ENCODE results near the gene MAP7D3. TPM values are rescaled to one million over a fixed set of nuclear protein-coding genes. Genes with fewer than 3 reads are reported as not detected.
A peak's percentile ranks its signal among the peaks of the same experiment; 100 is the strongest.
"Not testable (repeated sequence)": the region's sequence is repeated elsewhere in the genome, so short reads cannot be mapped to it uniquely, and the experiment has no call there.

The MAP7D3 gene
- total RNA-seq, 1 donor from 2014 or later: 29.1 TPM

- intact Hi-C loops (cut with micrococcal nuclease); H3K4me3 Mint-ChIP-seq; H3K4me1 Mint-ChIP-seq (ENCODE audit: low read depth); H3K27ac Mint-ChIP-seq; H3K27me3 Mint-ChIP-seq (ENCODE audit: insufficient read depth); DNase-seq (ENCODE audit: low spot score); H3K9me3 Mint-ChIP-seq: not testable (repeated sequence)
- peaks cover 30% of the 10 kb centered on the region for H3K36me3 Mint-ChIP-seq (ENCODE audit: low read depth)
Observed at GRCh38 chrX:136237849-136238248, 13.4 kb downstream of the MAP7D3 start.

DNA sequence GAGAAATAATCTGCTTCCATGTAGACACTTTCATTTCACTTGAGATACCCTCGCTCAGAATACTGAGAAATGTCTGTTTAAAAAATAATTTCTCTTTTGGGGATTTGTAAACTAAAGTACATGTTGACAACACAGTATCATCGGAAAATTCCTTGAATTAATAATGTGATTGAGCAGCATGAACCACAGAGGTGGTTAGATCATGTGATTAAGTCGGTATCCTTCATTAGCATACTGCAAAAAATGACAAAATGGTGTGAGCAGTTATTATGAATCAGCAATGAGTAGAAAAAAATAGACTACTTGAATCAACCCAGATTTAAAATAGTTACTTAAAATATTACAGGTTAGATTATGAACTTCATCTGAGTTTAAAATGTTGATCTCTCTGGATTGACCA lies 14.1 kb downstream of the MAP7D3 start:
- Mint-ChIP-seq H3K4me3 (no peak overlapping the region), H3K27me3 (ENCODE audit: insufficient read depth) (no peaks in the 10 kb centered on the region), H3K36me3 (ENCODE audit: low read depth) (peaks cover 25% of the 10 kb centered on the region), H3K4me1 (ENCODE audit: low read depth) (no peaks in the 10 kb centered on the region), H3K9me3 (no peaks in the 10 kb centered on the region), H3K27ac (no peak overlapping the region)
- no peak for DNase-seq (ENCODE audit: low spot score)
- intact Hi-C loops (cut with micrococcal nuclease): no loop called here

DNA sequence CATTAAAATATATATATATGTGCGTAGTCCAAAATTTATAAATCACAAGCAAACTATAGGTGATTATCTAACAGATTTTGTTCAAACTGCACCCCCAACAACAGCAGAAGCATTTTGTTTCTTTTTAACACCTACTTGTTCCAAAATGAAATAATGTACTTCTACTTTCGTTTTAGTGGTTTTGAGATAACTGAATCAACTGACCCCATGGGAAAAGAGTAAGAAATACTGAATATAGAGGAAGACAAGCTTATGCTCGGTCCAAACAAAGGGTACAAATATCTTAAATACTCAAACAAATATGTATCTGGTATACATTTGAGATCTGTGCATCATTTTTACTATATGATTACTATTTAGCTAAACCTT lies 22.4 kb downstream of the MAP7D3 start:
- Mint-ChIP-seq H3K27ac (no peak overlapping the region), H3K4me1 (ENCODE audit: low read depth) (peaks cover 33% of the 10 kb centered on the region), H3K9me3 (no peaks in the 10 kb centered on the region), H3K36me3 (ENCODE audit: low read depth) (peaks cover 31% of the 10 kb centered on the region), H3K4me3 (peak overlapping the region; percentile 42), H3K27me3 (ENCODE audit: insufficient read depth) (no peaks in the 10 kb centered on the region)
- intact Hi-C loops (cut with micrococcal nuclease): no loop called here
- DNase-seq (ENCODE audit: low spot score): no peak

DNA sequence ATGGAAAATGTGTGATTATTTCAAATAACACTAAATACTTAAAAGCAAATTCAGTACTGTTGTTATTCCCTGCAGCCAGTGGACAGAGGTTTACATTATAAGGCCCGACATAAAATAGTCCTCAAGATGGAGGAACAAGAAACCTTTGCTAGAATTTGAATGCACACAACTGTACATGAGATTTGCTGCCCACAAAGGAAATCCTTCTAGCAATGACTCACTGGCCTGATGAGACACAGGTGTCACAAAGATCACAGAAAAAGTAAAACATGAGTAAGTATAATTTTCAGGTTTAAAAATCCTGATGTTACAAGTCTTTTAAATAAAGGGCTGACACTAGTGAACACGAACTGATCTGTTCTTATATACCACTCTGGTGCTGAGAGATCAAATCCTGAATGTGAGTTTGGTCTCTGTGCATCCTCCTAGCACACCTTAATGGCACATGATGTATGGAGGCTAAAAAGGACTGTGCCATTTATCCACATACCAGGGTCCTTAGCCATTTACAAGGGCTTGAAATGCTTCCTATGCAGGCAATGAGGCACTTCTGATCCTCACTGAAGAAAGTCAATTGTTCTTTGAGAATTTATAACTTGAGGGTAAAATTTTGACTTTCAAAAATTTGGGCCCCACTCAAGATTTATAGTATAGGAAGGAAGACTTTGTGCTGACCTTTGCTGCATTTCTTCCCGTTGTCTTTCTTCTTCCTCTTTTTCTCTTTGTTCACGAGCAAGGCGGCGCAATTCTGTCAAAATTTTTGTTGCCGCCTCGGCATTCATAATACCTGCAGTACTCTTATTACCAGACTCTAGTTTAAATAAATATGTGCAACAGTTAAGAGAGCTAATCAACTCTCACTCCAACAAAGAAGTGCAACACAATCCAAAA lies 23.0 kb downstream of the MAP7D3 start:
- H3K27me3 Mint-ChIP-seq (ENCODE audit: insufficient read depth): no peaks in the 10 kb centered on the region
- DNase-seq (ENCODE audit: low spot score): no peak
- no peak overlapping the region for H3K4me3 Mint-ChIP-seq
- H3K27ac Mint-ChIP-seq: peak overlapping the region; percentile 61
- no peaks in the 10 kb centered on the region for H3K9me3 Mint-ChIP-seq
- intact Hi-C loops (cut with micrococcal nuclease): no loop called here
- peaks cover 30% of the 10 kb centered on the region for H3K36me3 Mint-ChIP-seq (ENCODE audit: low read depth)
- peaks cover 33% of the 10 kb centered on the region for H3K4me1 Mint-ChIP-seq (ENCODE audit: low read depth)

DNA sequence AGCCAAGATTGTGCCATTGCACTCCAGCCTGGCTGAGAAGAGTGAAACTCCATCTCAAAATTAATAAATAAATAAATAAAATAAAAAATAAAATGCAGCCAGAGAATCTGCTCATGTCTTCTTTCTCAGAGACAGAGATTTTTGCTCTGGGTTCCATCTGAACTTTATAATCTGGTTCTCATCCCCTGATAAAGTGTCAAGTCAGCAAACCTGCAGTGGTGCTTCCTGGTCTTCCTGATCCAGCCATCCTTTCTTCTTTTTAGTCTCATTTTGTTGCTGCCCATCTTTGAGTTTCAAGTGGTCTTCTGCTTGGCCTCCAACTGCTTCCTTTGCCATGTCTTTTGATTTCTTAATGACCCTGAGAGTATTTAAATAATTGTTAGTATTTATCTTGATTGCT lies 24.1 kb downstream of the MAP7D3 start:
- no peak overlapping the region for H3K27ac Mint-ChIP-seq
- H3K36me3 Mint-ChIP-seq (ENCODE audit: low read depth): peaks cover 30% of the 10 kb centered on the region
- intact Hi-C loops (cut with micrococcal nuclease): no loop called here

DNA sequence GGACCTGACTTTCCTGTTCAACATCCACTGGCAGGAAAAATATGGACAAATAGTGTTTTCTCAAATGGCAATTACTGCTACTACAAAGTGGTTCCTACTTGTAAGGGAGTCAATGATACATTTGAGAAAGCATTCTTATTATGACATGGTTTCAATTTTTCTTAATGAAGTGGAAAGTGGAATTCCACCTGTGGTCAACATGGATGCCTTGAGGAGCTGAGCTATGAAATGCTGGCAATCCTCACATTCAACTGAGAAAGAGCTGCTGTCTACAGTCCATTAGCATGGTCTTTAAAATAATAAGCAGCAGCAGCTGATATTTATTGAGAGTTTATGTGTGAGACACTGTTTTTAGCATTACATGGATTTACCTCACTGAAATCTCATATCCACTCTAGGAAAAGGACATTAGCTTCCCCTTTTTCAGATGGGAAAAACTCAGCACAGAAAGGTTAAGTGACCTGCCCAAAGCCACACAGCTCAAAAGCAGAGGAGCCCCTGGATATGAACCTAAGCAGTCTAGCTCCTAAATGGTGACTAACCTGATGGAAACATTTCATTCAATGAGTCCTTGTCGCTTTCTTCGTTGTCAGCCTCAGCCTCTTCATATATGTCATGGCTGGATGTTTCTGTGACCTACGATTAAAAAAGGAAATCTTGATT lies 29.2 kb downstream of the MAP7D3 start:
- no peaks in the 10 kb centered on the region for H3K27me3 Mint-ChIP-seq (ENCODE audit: insufficient read depth)
- H3K27ac Mint-ChIP-seq: no peak overlapping the region
- H3K36me3 Mint-ChIP-seq (ENCODE audit: low read depth): peaks cover 33% of the 10 kb centered on the region
- peaks cover 5% of the 10 kb centered on the region for H3K4me1 Mint-ChIP-seq (ENCODE audit: low read depth)
- H3K9me3 Mint-ChIP-seq: no peaks in the 10 kb centered on the region
- no peak overlapping the region for H3K4me3 Mint-ChIP-seq
- intact Hi-C loops (cut with micrococcal nuclease): no loop called here
- no peak for DNase-seq (ENCODE audit: low spot score)

More for the DNA sequence above, 24.1 kb downstream of the MAP7D3 start:
- no peak overlapping the region for H3K4me3 Mint-ChIP-seq
- no peak for DNase-seq (ENCODE audit: low spot score)
- no peaks in the 10 kb centered on the region for H3K27me3 Mint-ChIP-seq (ENCODE audit: insufficient read depth)
- peaks cover 33% of the 10 kb centered on the region for H3K4me1 Mint-ChIP-seq (ENCODE audit: low read depth)
- no peaks in the 10 kb centered on the region for H3K9me3 Mint-ChIP-seq

GRCh38 chrX:136220951-136221350 lies 30.2 kb downstream of the MAP7D3 start:
- Mint-ChIP-seq H3K27ac (no peak overlapping the region), H3K9me3 (no peaks in the 10 kb centered on the region), H3K36me3 (ENCODE audit: low read depth) (peaks cover 32% of the 10 kb centered on the region), H3K4me3 (no peak overlapping the region), H3K4me1 (ENCODE audit: low read depth) (peaks cover 5% of the 10 kb centered on the region), H3K27me3 (ENCODE audit: insufficient read depth) (no peaks in the 10 kb centered on the region)
- intact Hi-C loops (cut with micrococcal nuclease): no loop called here
- no peak for DNase-seq (ENCODE audit: low spot score)

- H3K27ac Mint-ChIP-seq: no peak overlapping the region
- intact Hi-C loops (cut with micrococcal nuclease): no loop called here
- DNase-seq (ENCODE audit: low spot score): no peak
- H3K4me1 Mint-ChIP-seq (ENCODE audit: low read depth): peaks cover 5% of the 10 kb centered on the region
- no peaks in the 10 kb centered on the region for H3K27me3 Mint-ChIP-seq (ENCODE audit: insufficient read depth)
- no peak overlapping the region for H3K4me3 Mint-ChIP-seq
- peaks cover 31% of the 10 kb centered on the region for H3K36me3 Mint-ChIP-seq (ENCODE audit: low read depth)
- no peaks in the 10 kb centered on the region for H3K9me3 Mint-ChIP-seq
Observed at GRCh38 chrX:136220540-136220939, 30.7 kb downstream of the MAP7D3 start.

GRCh38 chrX:136219893-136220292 lies 31.3 kb downstream of the MAP7D3 start:
- Mint-ChIP-seq H3K4me1 (ENCODE audit: low read depth) (peaks cover 5% of the 10 kb centered on the region), H3K9me3 (no peaks in the 10 kb centered on the region), H3K4me3 (no peak overlapping the region), H3K27me3 (ENCODE audit: insufficient read depth) (no peaks in the 10 kb centered on the region), H3K36me3 (ENCODE audit: low read depth) (peaks cover 25% of the 10 kb centered on the region), H3K27ac (no peak overlapping the region)
- intact Hi-C loops (cut with micrococcal nuclease): no loop called here
- no peak for DNase-seq (ENCODE audit: low spot score)

DNA sequence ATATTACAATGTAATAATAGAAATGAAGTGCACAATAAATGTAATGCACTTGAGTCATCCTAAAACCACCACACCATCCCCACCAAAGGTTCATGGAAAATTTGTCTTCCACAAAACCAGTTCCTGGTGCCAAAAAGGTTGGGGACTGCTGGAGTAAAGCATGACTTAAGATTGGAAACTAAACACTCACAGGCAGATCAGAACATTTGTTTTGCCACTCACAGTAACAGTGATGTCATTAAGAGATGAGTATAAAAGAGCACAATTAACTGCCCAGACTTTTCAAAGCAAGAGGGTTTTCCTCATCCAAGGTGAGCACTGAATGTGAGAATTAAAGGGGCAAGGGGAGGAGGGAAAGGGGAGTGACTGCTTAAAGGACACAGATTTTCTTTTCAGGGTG lies 35.6 kb downstream of the MAP7D3 start:
- Mint-ChIP-seq H3K27ac (no peak overlapping the region), H3K4me1 (ENCODE audit: low read depth) (peaks cover 5% of the 10 kb centered on the region), H3K4me3 (no peak overlapping the region), H3K36me3 (ENCODE audit: low read depth) (peaks cover 13% of the 10 kb centered on the region), H3K9me3 (no peaks in the 10 kb centered on the region), H3K27me3 (ENCODE audit: insufficient read depth) (no peaks in the 10 kb centered on the region)
- intact Hi-C loops (cut with micrococcal nuclease): no loop called here
- no peak for DNase-seq (ENCODE audit: low spot score)

DNA sequence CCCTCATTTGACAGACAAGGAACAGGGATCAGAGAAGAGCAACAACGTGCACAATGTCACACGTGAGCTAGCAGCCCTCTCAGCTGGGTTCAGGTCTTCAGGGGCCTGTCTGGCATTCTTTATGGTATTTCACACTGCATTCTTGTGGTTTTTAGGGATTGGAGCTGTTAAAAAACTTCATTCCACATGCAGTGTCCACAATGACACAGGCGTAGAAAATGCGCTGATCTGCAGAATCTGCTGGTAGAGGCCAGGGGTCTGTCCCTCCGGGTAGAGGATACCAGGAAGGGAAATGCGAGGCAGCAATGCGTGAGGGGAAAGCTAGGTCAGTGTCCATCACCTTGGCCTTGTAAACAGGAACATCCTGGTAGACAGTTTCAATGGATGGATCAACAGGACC lies 36.6 kb downstream of the MAP7D3 start:
- intact Hi-C loops (cut with micrococcal nuclease): no loop called here
- DNase-seq (ENCODE audit: low spot score): no peak
- no peak overlapping the region for H3K27ac Mint-ChIP-seq
- H3K4me1 Mint-ChIP-seq (ENCODE audit: low read depth): peaks cover 5% of the 10 kb centered on the region
- H3K4me3 Mint-ChIP-seq: no peak overlapping the region
- no peaks in the 10 kb centered on the region for H3K9me3 Mint-ChIP-seq
- H3K36me3 Mint-ChIP-seq (ENCODE audit: low read depth): peaks cover 11% of the 10 kb centered on the region
- H3K27me3 Mint-ChIP-seq (ENCODE audit: insufficient read depth): no peaks in the 10 kb centered on the region

- intact Hi-C loops (cut with micrococcal nuclease): no loop called here
- H3K36me3 Mint-ChIP-seq (ENCODE audit: low read depth): peaks cover 6% of the 10 kb centered on the region
- no peak overlapping the region for H3K4me3 Mint-ChIP-seq
- H3K27me3 Mint-ChIP-seq (ENCODE audit: insufficient read depth): no peaks in the 10 kb centered on the region
- no peak for DNase-seq (ENCODE audit: low spot score)
- no peaks in the 10 kb centered on the region for H3K9me3 Mint-ChIP-seq
- H3K27ac Mint-ChIP-seq: no peak overlapping the region
- no peaks in the 10 kb centered on the region for H3K4me1 Mint-ChIP-seq (ENCODE audit: low read depth)
Observed at GRCh38 chrX:136212557-136213111, 38.6 kb downstream of the MAP7D3 start.
